NCI-H2029 (cell line): ENCODE results near the gene TCERG1.

Source experiments
- DNase-seq: peaks from one replicate; lab custom pipeline; 2025; lab: John Stamatoyannopoulos, UW

Gene TCERG1

DNA sequence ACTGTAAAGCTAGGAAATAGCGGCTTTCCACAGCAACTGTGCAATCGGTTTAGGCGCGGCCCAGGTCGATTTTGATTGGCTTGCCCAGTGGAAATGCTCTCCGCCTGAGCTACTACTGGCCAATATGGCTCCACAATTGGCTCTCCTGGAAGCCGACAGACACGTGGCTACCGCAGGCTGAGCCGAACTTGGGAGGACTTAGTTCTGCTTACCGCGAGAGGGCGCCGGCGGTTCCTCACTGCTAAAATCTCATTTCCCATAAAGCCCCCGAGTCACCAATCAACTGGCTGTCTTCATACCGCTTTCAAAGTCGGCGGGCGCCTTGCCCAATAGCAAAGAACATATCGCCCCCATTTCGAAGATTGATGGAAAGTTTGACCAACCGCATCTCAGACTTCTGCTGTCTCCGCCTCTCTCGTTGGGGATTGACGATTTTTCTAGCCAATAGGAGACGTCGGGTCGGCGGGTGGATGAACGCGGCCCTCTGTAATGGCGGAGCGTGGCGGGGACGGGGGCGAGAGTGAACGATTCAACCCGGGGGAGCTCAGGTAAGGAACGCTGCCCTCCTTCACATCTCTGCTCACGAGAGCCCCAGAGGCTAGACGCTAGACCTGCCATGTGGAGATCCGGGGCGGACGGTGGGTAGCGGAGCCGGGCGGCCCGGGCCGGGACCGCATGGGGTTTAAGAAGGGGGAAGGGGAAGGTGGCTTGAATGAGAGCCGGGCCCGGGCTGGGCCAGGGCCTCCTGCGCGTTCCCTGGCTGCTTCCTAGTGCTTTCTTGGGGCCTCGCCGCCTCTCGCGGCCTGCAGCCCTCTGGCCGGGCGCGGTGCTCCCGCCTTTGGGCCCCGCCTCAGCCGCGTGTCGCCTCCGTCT, at the start of gene TCERG1:
TSS of gene TCERG1 (plus strand) at position 473 of the 873 bp plus-strand sequence. CDS start at position 490, 17 bp downstream.
- DNase-seq = peak; percentile 100

DNA sequence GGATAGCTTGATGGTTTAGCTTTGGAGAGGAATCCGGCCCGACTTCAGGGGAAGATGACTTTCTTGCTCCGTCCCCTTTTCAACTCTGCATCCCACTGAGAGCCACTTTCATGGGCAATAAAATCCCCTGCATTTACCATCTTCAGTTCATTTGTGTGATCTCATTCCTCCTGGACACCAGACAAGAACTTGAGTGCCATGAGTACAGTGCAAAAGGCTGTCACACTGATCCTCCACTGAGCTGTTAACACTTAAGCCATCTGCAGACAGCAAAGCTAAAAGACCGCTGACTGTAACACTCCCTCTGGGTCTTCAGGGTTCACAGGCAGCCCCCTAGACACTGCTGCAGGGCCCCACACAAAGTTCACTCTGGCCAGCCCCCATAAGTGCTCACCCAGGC, 48.3 kb upstream of the TCERG1 start:
- no peak for DNase-seq

DNA sequence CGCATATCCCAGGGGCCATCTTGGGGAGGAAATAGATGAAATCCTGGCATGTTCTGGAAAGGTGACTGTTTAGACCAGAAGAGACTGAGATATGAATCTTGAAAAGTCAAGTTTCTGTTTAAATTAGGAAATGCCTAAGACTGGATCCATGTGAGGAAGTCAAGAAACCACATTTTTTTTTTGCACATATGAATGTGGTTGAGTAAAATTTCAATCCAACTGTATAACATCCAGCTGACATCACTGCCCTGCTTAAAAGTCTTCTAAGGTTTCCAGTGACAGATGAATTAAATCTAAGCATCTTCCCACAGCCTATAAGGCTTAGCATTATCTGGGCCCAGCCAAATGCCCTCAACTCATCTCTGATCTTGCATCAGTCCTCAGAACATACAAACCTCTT, 47.7 kb upstream of the TCERG1 start:
- DNase-seq = no peak

DNA sequence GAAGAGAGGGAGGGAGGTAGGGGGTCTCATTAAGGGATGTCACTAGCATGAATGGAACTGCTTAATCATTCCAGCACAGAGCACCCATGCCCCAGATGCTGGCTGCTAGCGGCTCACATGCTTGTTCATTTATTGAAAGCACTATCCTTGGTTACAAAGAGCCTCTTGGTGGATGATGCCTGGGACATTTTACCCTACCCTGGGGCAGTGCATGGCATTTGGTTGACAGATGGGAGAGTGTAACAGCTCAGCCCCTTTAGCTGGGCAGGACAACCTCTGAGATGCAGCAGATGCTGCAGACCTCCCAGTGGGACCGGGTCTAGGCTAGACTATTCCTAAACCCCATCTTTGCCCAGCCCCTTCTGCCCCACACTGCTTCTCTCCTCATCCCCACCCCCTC, 46.9 kb upstream of the TCERG1 start:
- DNase-seq = no peak

DNA sequence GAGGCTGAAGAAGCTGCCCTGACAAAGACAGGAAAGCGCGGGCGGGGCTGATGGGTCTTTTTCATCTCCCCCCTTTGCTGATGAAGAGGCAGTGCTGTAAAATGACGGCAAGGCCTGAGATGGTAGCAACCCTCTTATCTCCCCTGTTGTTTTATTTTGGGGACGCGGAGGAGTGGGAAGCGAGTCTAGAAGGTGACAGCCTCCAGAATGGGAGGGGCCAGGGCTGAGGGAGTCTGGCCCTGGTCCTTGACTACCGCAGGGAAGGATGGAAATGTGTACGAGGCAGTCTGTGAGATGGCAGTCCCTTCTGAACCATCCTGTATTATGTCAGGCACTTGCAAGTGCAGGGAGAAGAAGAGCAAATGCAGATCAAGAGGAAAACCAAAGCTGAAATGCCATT, 46.1 kb upstream of the TCERG1 start:
- no peak for DNase-seq

DNA sequence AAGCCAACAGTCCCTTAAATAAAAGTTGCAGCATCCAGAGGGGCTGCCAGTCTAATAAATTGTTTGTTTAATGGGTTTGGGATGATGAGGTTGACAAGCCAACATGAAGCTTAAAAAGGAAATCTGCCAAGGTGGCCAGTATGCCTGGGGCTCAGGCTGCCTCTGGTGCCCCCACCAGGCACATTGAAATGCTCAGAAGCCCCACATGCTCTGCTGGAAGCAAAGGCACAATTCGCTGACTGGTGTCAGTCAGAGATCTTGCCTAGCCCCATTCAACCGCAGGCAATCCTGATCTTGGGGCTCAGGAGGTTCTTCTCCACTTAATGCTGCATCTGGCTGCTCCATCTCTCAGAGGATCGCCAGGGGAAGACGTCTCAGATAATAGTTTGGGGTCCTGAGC, 44.2 kb upstream of the TCERG1 start:
- DNase-seq = no peak

DNA sequence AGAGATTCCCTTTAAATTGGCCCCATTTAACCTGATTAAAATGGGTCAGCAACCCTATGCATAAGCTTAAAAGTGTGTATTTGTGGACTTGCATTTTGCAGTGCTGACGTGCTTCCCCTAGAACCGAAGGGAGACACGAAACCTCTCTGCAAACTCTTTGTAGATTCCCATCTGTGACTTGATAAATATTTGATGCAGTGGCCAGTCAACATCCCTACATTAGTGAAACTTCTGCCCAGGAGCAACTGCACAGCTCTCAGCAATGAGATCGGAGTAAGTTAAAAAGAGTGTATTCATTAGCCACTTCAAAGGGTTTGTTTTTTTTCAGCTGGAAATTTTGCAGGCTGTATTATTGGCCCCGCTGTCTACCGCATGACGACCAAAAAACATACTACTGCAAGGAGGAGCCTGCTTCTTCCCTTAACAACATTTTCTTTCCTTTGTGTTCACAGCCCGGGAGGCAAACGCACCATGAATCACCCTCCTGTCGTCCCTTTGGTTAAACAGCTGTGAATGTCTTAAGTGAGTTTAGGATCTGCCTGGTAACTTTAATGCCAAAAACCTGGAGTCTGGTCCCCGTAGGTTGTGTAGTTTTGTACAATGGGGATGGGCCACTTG, 38.0 kb upstream of the TCERG1 start:
- DNase-seq = no peak

DNA sequence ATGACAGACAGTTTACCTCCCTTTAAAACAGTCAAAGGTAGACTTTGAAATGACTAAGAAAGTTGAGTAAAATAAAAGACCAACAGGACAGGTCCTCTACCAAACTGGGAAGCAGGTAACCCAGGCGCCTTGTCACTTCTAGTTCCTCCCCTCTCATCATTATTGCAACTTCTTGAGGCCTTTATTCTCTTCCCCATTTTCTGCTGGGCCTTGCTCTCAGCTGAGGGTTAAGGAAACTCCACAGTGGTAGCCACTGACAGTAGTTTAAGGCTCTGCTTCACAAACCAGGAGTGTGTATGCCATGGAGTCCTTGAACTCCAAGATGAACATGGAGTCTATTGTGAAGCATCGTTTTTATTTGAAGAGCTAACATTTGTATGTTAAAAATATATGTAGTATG, 36.9 kb upstream of the TCERG1 start:
- no peak for DNase-seq

DNA sequence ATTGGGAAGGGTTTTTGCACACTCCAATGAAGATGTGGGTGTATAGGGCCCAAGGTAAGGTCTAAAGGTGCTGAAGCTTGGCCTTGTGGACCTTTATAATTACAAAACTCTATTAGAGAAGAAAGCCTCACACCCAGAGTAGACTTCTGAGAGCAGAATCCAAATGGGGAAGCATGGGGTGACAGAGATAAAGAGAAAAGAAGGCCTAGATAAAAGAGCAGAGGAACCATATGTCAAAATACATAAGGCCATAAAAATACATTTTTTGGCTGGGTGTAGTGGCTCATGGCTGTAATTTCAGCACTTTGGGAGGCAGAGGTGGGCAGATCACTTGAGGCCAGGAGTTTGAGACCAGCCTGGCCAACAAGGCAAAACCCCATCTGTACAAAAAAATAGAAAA, 27.4 kb upstream of the TCERG1 start:
- no peak for DNase-seq

DNA sequence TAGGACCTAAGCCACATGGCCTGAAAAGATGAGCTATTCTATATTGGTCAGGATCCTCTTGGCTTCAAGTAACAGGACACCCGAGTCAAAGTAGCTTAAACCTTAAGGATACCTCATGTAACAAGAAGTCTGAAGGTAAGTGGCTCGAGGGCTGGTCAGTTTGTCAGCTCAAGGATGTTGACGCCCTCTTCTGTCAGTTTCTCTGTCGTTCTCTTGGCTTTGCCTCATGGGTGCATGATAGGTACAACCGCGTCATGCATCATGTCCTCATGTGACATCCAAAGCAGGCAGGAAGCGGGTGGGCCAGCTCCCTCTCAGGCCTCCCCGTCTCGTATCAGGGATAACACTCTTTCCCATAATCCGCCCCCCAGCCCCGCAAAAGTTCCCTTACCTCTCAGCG, 22.1 kb upstream of the TCERG1 start:
- no peak for DNase-seq

DNA sequence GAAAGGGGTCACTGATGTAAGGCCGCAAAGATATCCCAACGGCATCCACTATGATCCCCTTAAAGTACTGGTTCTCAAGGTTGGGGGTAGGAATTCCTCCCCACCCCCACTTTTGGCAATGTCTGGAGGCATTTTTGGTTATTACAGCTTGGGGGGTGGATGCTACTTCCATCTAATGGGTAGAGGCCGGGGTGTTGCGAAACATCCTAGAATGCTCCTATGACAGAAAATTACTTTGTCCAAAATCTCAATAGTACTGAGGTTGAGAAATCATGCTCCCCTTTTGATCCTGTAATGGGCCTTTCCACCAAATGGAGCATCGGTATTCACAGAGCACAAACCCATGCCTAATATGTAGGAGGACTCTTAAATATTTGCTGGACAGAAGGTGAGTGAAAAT, 20.8 kb upstream of the TCERG1 start:
- DNase-seq = no peak

DNA sequence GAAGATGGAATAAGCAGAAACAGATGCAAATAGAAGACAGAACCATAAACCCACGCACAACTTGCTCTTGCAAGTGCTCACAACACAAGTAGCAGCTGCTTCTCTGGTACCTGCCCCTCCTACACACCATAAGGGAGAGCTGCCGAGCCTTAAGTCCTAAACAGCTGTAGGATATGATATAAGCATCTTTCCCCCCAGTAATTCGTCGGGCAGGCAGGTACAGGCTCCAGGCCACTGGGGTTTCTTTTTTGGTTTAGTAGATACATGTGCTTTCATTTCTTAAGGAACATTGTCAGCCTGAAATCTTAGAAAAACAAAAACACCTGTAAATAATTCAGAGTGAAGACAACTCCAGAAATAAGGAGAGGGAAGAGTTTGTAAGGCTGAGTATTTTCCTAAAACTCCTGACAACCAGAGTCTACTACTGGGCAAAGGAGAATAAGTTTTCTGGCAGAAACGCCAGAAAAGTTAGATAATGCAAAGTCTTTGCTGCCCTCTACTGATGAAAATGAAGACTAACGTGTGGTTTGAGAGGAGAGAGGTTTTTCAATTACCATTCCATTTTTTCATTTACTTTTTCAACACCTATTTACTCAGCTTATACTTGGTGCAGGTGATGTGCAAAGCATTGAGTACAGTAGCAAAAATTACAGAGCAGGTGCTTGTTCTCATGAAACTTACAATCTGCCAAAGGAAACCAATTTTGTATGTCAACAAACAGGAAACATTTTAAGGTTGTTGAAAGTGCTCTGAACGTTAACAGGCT, 20.1 kb upstream of the TCERG1 start:
- peak; percentile 14 for DNase-seq

DNA sequence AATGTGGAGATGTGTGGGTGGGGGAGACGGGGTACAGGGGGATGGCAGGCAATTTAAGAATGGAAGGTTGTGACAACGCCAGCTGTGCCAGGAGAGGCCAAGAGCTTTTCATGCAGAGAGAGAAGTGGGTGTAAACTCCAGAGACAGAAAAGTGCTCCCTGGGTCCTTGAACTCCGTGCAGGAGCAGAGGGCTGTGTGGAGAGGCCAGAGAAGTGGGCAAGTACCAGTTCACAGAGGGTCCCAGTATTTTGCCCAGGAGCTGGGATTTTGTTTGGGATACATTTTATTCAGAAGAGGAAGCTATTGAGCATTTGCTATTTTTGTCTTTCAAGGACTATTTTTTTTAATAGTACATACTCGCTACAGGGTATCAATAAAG, 19.5 kb upstream of the TCERG1 start:
- no peak for DNase-seq

DNA sequence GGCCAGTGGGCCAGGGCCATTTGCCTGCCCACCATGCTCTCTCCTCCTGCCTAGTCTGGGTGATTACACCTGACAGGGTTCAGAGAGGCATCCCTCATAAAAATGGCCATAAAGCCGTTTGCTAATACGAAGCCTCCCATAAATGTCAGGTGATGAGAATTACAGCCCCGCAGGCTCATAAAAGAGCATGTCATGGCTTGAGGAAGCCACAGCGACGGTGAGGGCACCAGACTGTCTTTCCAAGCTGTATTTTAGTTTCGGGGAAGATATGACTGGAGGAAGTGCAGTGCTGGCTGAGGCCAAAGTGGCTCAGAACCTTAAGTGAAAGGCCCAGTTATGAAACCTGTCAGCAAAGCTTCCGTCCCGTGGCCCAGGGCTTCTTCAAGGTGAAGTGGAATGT, 18.5 kb upstream of the TCERG1 start:
- no peak for DNase-seq

DNA sequence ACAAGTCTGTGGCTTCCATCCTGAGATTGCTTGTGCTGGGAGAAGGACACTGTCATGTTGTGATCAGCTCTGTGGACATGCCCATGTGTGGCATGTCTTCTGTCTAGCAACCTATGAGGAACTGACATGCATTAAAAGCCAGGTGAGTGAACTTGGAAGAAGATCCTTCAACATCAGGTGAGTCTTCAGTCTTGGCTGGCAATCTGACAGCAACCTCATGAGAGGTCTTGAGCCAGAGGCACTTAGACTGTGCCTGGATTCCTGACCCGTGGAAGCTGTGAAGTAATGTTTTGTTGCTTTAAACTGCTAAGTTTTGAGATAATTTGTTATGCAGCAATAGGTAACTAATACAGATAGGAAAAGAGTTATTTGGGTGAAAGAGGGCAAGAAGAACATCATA, 6.8 kb upstream of the TCERG1 start:
- no peak for DNase-seq

DNA sequence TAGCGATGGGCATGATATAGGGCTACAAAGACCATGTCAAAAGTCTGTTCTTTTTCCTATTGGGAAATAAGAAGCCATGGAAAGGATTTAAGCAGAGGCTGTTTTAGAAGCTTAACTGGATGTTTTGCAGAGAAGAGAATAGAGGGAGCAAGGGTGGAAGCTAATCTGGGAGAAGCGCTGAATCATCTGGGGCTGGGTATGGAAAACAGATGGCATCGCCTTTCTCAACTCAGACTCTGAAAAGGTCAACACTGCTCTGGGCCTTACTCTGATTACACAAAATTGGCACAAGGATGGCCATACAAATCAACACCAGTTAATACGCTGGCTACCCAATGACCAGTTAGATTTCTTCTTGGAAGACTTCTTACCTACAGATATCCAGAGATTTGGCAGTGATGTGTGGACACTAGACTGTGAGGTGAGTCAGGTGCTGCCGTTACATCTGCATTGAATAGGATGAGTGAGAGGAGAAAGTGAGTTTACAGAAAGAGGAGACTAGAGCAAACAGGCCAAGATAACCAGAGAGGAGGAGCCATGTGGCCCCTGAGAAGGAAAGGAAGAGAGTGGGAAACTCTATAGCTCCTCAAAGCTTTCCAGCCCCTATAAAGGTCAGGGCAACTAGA, 6.2 kb upstream of the TCERG1 start:
- DNase-seq = no peak

DNA sequence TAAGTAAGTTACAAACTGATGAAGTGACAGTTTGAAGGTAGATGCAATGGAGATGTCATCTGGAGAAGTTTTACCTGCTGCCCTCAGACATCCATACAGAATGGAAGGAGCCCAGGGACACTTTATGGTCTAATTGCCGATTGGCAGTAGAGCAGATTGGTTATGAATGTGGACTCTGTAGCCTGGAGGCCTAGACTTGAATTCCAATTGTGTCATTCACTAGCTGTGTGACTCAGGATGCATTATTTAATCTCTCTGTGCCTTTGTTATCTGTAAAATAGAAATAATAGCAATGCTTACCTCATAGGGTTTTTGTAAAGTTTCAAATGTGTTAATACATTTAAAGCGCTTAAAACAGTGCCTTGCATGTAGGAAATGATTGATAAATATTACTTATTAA, 5.2 kb upstream of the TCERG1 start:
- no peak for DNase-seq

DNA sequence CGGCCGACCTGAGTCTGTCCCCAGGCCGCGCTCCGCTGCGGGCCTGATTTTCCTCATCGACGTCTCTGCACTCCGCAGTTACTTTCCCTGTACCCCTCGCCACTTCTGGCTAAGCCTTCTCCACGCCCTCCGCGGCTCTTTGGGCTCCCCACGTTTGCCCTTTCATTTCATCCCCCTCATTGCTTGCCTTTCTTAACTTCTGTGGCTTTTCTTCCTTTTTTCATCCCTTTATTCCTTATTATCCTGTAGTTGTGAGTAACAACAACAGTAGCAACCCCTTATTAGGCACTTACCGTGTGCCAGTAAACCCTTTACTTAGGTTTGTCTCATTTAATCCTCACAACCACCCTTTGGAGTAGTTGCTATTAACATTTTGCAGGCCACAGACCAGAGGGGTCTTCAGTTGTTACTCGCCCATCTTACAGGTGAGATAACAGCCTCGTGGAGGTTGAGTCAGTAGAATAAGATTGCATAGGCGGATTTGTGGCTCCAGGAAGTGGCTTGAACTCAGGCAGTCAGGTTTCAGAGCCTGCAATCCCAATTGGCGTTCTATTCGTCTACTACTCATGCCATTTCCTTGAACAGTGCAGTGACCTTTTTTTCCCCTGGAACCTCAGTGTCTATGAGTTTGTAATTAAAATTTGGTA, 724 bp downstream of the TCERG1 start:
- peak; percentile 9 for DNase-seq

DNA sequence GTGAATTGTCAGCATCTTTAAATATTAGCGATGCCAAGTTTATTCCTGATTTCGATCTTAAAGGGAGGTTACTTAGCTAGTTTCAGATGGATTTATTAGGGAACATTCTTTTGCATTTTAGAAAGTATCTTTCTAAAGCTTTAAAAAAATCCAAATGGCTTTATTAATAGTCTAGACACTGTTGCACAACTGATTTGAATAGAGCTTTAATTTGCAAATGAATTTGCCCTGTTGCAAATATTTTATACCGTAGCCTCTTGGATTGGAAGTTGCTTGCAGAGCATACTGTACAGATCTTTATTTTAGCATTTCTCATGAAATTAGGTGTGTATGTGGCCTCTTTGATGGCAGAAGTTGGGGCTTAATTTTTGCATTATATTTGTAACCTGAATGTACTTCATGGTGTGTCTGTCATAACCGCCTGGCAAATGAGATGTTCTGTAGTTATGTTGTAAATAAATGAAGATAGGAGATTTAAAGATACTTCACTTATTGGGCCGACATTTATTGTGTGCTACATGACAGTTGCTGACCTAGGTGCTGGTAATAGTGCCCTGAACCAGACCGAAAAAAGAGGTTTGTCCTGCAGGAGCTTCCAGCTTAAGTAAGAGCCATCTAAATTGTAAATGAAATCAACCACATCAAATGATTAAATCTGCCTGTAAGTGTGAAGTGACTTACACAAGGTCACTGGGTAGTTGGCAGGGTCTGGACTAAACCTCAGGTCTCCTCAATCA, 1.8 kb downstream of the TCERG1 start:
- DNase-seq = no peak

DNA sequence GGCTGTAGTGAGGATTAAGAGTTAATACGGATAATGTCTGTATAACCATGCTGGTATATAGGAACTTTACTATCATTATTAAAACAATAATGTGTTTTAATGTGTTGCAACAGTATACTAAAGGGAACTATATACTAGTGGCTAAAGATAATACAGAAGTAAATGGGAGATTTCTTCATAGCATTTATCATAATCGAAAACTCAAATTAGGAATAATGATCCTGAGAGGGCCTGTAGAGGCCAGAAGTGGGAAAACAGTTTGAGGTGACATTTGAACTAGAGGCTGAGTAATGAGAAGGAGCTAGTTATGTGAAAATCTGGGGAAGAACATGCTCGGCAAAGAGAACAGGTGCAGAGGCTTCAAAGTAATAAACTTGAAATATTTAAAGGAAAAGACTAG, 2.9 kb downstream of the TCERG1 start:
- no peak for DNase-seq

DNA sequence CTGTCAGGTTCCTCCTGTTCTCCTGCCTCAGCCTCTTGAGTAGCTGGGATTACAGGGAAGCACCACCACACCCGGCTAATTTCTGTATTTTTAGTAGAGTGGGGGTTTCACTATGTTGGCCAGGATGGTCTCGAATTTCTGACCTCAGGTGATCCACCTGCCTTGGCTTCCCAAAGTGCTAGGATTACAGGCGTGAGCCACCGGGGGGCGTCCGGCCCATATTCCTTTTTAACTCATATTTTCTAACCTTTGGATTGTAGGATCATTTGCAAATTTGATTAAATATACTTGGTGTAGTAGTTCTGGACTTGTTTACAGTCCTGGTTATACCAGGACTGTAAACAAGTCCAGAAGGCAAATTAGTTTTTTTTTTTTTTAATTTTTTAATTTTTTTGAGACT, 4.3 kb downstream of the TCERG1 start:
- no peak for DNase-seq
